ENCODE data around the gene YIPF2. TPM values are rescaled to one million over a fixed set of nuclear protein-coding genes. Genes with fewer than 3 reads are reported as not detected.

YIPF2 gene
- polyA plus RNA-seq, 1 of the 3 experiments (the other 2 are of a cell fraction), result 61.3 TPM

DNA sequence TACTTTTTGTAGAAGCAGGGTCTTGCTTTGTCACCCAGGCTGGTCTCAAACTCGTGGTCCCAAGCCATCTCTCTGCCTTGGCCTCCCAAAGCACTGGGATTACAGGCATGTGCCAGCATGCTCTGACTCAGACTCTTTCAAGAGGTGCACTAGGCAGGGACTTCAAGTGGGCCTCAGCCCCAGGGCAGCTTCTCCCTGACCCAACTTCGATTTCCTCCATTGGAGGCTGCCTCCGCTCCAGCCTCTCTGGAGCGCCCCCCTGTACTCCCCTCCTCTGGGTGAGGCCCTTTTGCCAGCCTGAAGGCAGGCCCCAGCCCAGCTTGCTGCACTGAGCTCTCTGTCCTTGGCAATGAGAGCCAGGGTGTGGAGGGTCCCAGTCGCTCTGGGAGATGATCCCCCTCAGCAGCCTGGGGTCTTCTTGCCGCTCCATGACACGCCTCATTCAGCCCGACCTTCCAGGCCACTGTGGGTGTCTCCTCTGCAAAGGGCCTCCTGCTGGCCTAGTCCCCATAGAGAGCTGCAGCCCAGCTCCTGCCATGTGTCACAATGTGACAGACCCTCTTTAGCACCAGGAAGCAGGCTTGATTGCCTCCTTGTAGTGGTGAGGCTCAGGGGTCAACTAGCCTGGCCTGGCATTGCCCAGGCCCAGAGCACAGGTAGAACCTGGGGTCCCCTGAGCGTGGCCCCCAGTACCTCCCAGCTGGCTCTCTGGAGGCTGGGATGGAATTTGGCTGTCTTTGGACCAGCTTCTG is 40.6 kb downstream of the YIPF2 start (continued):
- no peak for TF ChIP-seq EP300 (IDR thresholded peaks at IDR 0.05; ENCODE audit: borderline replicate concordance in 1 of 2, low read depth in 1 of 2, low read length in 1 of 2)
- TF ChIP-seq NRF1 (IDR thresholded peaks at IDR 0.05; ENCODE audit: low read depth, low read length), result no peak

DNA sequence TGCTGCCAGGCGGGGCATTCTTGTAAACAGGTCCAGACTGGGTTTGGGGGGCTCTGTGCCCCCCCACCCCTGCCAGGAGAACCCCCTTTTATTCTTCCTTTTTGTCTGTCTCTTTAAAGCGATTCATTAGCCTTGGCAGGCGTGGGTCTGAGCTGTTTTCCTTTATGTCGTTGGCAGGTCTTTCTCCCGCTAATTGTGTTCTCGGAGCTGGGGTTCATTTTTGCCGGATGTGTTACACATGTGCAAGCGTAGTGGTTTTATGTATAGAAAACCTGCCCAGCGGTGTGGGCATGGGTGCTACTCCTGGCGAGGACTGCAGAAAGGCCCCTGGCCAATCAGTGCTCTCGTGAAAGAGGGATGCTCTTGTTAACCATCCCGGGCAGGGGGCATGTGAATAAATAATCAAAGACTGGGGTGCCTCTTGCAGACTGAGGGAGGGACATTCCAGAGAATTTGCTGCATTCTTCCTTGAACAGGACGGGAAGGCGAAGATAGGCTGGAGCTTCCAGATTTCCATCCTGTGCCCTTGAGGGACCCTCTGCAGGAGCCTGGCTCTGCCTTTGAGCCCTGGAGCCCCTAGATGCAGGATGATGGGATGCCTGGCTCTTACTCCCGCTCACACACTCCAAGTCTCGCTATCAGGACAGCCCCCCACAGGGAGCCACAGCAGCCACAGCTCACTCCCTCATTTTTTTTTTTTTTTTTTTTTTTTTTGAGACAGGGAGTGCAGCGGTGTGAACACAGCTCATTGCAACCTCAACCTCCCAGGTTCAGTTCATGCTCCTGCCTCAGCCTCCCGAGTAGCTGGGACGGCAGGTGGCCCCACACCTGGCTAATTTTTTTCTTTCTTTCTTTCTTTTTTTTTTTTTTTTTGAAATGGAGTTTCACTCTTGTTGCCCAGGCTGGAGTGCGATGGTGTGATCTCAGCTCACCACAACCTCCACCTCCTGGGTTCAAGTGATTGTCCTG is 43.0 kb downstream of the YIPF2 start:
- DNase-seq, result no peak
- H3K9ac ChIP-seq, result no peak overlapping the region
- ChIA-PET POLR2A (interaction anchor here (0.6 kb wide), 1 partner anchor 283 kb away, joined by 3 read pairs; no protein-coding TSS in a partner anchor), CTCF (interaction anchor here (0.8 to 2.2 kb wide), 2 partner anchors 13 to 51 kb away, joined by 3 to 4 read pairs; no protein-coding TSS in a partner anchor)
- H3F3A ChIP-seq (replicated peaks; ENCODE audit: insufficient read depth), result peaks cover 10% of the 10 kb centered on the region
- H3K4me2 ChIP-seq, result 0 out of 2 replicates have a peak overlapping the region, but pooled peaks have one; percentile 33
- H4K20me1 ChIP-seq (ENCODE audit: insufficient read depth), result peaks cover 41% of the 10 kb centered on the region
- TF ChIP-seq, protein P1, sequence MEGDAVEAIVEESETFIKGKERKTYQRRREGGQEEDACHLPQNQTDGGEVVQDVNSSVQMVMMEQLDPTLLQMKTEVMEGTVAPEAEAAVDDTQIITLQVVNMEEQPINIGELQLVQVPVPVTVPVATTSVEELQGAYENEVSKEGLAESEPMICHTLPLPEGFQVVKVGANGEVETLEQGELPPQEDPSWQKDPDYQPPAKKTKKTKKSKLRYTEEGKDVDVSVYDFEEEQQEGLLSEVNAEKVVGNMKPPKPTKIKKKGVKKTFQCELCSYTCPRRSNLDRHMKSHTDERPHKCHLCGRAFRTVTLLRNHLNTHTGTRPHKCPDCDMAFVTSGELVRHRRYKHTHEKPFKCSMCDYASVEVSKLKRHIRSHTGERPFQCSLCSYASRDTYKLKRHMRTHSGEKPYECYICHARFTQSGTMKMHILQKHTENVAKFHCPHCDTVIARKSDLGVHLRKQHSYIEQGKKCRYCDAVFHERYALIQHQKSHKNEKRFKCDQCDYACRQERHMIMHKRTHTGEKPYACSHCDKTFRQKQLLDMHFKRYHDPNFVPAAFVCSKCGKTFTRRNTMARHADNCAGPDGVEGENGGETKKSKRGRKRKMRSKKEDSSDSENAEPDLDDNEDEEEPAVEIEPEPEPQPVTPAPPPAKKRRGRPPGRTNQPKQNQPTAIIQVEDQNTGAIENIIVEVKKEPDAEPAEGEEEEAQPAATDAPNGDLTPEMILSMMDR (IDR thresholded peaks at IDR 0.05), result no peak
- TF ChIP-seq EP300 (IDR thresholded peaks at IDR 0.05; ENCODE audit: borderline replicate concordance in 1 of 2, low read depth in 1 of 2, low read length in 1 of 2) (no peak), YY1 (IDR thresholded peaks at IDR 0.05; ENCODE audit: low read depth) (no peak), FOSL2 (IDR thresholded peaks at IDR 0.05; ENCODE audit: borderline replicate concordance, low read depth) (no peak), NFIC (IDR thresholded peaks at IDR 0.05; ENCODE audit: borderline replicate concordance) (no peak), RAD21 (IDR thresholded peaks at IDR 0.05; ENCODE audit: low read length) (no peak), NRF1 (IDR thresholded peaks at IDR 0.05; ENCODE audit: low read depth, low read length) (no peak), TEAD4 (IDR thresholded peaks at IDR 0.05; ENCODE audit: borderline replicate concordance, insufficient read depth) (no peak)
- TF ChIP-seq, protein P2, sequence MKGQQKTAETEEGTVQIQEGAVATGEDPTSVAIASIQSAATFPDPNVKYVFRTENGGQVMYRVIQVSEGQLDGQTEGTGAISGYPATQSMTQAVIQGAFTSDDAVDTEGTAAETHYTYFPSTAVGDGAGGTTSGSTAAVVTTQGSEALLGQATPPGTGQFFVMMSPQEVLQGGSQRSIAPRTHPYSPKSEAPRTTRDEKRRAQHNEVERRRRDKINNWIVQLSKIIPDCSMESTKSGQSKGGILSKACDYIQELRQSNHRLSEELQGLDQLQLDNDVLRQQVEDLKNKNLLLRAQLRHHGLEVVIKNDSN (IDR thresholded peaks at IDR 0.05; ENCODE audit: borderline replicate concordance, low read depth), result no peak
- TF ChIP-seq, protein P3, sequence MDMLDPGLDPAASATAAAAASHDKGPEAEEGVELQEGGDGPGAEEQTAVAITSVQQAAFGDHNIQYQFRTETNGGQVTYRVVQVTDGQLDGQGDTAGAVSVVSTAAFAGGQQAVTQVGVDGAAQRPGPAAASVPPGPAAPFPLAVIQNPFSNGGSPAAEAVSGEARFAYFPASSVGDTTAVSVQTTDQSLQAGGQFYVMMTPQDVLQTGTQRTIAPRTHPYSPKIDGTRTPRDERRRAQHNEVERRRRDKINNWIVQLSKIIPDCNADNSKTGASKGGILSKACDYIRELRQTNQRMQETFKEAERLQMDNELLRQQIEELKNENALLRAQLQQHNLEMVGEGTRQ (IDR thresholded peaks at IDR 0.05; ENCODE audit: borderline replicate concordance, low read depth, low read length), result no peak
- H3K9me3 ChIP-seq, result no peaks in the 10 kb centered on the region
- WGBS (ENCODE audit: low lambda C conversion rate), result 92% methylated on average over 19 of the region's 20 CpGs
- H3K4me3 ChIP-seq (ENCODE audit: low read depth in 2 of 2, low read length in 1 of 2), result no peak overlapping the region
- H3K79me2 ChIP-seq (ENCODE audit: insufficient read depth), result peaks cover 99% of the 10 kb centered on the region
- no peaks in the 10 kb centered on the region for H3K27me3 ChIP-seq (ENCODE audit: insufficient read depth)
- H3K36me3 ChIP-seq (replicated peaks in 1 of 2; ENCODE audit: control insufficient read depth in 1 of 2, insufficient read depth in 2 of 2, low read length in 1 of 2), result no peaks in the 10 kb centered on the region
- peaks cover 9 to 41% of the 10 kb centered on the region in 2 experiments; a peak in 2 of 4 replicates for H3K4me1 ChIP-seq (ENCODE audit: control insufficient read depth in 1 of 2, insufficient read depth in 2 of 2, low read depth in 1 of 2, low read length in 1 of 2)
- peak overlapping the region in 1 of 2 experiments; percentile 69; a peak in 2 of 4 replicates for H3K27ac ChIP-seq (ENCODE audit: low read depth in 2 of 2, low read length in 1 of 2)
- no peak overlapping the region for H2AFZ ChIP-seq (ENCODE audit: low read depth)
- no peaks in the 10 kb centered on the region for H3K9me2 ChIP-seq
